ENCODE measurements around the gene CHMP4B.
"Not testable (repeated sequence)": the region's sequence is repeated elsewhere in the genome, so short reads cannot be mapped to it uniquely, and the experiment has no call there.

CHMP4B gene

DNA sequence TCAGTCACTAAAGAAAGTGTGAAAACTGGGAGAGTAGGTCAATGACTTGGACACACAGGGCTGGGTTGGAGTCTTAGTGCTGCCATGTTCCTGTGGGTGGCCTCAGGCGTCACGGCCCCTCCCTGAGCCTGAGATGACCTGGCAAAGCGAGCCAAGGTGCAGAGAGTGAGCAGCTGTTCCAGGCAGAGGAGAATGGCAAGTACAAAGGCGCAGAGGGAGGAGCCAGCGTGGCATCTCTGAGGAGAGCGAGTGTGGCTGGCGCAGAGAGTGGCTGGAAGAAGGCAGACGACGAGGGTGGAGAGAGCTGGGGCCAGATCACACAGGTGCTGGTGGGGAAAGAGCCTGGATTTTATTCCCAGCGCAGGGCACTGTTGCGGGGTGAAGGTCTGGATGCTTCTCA, 20.6 kb upstream of the CHMP4B start:
- no peak for DNase-seq

DNA sequence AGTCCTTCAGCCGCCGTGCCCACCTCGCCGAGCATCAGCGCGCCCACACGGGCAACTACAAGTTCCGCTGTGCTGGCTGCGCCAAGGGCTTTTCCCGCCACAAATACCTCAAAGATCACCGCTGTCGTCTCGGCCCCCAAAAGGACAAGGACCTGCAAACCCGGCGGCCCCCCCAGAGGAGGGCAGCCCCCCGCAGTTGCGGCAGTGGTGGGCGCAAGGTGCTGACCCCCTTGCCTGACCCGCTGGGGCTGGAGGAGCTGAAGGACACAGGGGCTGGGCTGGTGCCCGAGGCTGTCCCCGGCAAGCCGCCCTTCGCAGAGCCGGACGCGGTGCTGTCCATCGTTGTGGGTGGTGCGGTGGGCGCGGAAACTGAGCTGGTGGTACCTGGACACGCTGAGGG, 20.1 kb upstream of the CHMP4B start:
- DNase-seq = no peak

DNA sequence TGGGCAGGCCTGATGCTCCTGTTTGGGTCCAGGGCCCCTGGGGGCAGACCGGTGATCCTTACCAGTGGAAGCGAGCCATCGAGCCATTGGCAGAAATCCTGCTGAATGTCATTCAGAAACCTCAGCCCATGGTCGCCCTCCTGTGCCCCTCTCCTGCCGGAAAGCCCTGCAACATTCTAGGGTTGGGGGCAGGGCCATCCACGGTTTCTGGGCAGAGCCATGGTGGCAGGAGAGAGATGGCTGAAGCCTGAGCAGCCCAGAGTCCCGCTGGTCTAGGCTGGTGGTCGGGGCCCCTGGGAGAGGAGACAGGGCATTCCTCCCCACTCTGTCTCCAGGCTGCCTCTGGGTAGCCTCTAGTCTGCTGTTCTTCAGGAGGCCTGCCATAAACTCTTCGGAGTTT, 19.6 kb upstream of the CHMP4B start:
- DNase-seq = no peak

DNA sequence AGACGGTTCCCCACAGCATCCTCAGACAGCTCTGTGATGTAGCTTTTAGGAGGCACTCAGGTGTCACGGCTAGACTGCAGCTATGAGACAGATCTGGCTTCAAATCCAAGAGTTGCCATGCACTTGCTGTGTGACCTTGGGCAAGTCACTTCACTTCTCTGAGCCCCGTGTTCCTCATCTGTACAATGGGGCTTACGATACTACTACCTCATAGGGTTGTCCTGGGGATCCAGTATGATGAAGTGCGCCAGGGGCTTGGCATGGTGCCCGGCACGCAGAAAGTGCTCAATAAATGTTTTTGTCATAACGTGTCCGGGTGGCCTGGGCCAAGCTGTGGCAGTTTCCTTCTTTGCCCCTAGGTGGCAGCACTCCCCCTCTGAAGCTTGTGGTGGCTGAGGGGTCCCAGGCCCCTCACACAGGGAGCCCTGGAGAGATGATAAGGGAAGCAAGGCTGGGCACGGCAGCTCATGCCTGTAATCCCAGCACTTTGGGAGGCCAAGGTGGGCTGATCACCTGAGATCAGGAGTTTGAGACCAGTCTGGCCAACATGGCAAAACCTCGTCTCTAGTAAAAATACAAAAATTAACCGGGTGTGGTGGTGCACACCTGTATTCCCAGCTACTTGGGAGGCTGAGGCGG, 19.1 kb upstream of the CHMP4B start:
- DNase-seq = peak; percentile 60 to 62

DNA sequence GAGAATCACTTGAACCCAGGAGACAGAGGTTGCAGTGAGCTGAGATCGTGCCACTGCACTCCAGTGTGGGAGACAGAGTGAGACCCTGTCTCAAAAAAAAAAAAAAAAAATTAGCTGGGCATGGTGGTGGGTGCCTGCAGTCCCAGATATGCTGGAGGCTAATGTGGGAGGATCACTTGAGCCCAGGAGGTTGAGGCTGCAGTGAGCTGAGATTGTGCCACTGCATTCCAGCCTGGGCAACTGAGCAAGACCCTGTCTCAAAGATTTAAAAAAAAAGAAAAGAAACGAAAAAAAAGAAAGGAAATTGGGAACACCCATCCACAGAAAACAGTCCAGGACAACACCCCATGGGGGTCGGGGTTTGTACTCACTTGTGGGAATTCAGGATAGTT, 18.6 kb upstream of the CHMP4B start:
- not testable (repeated sequence) for DNase-seq

DNA sequence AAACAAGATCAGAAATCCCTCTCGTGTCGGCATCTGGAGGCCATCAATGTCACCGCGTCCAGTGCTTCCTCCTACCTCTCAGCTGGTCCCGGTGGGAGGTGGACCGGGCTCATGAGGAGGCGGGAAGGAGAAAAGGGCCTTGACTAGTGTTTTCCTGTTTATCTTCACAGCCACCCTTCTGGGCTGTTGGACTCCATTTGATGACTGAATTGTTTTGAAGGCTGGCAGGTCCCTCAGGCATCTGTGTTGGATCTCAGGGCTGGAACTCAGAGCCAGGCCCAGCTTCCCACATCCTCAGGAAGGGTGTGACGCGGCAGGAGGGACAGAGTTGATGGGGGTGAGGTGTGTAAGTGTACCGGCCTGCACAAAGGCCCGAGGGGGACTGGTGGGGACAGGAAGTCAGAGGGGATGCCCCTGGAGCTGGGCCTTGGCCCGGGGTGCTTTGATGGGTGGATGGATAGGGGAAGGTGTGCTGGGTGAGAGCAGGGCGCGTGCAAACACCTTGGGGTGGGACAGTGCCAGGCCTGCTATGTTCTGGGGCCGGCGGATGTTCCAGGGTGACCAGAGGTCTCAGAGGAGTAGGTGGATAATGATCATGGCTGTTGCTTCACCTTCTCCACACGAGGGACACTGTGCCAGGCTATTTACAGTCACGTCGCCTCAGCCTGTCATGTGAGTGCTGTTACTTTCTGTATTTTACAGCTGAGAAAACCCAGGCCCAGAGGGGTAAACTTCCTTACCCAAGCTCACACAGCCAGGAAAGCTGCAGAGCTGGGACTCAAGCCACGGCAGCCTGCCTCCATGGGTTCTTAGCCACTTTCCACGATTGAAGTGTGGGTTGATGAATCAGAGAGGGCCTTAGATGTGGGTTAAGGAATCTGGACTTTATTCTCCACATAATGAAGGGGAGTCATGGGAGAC, 17.9 kb upstream of the CHMP4B start:
- no peak for DNase-seq

DNA sequence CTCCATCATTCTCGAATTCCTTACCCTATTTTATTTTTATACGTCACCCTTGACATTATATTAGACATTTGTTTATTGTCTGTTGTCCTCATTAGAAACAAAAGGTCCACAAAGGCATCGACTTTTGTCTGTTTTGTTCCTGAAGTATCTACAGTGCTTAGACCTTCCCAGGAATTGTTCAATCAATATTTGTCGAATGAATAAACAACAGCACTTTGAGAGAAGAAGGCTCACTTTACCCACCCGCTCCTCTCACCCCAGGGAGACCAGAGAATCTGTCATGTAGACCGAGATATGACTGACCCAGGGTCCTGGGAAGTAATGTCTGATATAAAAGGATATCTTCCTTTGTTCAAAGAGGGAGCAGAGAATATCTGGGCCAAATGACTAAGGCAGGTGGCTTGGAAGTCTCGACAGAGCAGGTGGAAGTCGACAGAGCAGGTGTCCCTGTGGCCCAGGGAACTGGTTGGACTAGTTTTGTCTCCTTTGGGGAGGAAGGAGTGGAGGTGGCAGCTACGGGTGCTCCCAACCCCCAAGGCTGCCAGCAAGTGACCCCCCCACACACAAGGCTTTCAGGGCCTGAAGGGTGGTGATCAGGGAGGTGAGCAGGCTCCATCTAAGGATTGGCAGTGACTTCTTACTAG, 14.8 kb upstream of the CHMP4B start:
- DNase-seq = no peak

DNA sequence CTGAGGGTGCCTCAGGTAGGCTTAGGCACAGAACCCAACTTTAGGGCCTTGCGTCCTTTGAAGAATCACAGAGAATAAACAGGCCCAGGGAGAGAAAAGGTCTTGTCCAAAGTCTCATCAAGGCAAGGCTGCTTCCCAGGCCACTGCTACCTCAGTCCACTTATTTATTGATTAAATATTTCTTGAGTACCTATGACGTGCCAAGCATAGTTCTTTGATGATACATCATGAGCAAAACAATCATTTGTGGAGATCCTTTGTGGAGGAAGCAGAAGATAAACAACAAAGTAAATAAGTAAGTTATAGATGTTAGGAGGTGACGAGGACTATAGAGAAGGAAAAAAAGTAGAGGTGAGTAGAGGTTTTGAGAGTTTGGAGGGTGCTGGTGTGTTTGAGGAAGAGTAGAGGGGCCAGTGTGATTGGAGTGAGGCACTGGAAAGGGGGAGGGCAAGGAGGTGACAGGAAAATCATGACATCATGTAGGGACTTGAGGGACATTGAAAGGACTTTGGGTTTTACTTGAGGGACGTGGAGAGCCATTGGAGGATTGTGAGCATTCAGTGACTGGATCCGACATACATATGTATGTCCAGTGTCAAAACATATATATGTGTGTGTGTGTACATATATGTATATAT, 14.1 kb upstream of the CHMP4B start:
- DNase-seq = no peak

DNA sequence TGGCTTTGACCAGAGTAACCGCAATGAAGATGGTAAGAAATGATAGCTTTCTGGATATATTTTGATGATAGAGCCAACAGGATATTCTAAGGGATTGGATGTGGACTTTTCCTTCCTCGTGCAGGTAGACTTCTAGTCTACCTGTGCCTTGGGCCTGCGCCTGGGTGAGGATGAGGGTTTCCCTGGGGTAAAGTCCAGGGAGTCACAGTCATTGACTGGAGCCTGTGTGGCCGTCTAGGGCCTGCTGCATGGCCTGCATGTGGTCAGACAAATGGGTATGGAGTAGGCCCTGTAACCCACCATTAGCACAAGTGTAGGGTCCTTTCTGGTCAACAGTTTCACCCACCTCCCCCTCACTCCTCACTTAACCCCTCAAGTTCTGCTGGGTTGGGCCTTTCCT, 12.7 kb upstream of the CHMP4B start:
- no peak for DNase-seq

DNA sequence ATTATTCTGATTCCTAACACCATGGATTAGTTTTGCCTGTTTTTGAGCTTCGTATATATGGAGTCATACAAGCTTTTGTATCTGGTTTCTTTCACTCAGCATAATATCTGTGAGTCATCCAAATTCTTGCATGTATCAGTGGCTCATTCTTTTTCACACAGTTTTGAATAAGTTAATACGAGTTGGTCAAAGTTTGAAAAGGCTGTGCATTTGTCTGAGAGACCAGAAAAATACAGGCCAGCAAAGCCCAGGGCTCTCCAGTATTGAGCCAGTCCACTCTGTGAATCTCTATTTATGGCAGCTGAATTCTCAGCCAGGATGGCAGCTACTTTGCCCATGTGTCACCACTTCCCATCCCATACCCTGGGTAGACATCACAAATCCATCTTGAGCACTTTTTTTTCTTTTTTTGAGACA, 7.2 kb upstream of the CHMP4B start:
- DNase-seq = no peak

DNA sequence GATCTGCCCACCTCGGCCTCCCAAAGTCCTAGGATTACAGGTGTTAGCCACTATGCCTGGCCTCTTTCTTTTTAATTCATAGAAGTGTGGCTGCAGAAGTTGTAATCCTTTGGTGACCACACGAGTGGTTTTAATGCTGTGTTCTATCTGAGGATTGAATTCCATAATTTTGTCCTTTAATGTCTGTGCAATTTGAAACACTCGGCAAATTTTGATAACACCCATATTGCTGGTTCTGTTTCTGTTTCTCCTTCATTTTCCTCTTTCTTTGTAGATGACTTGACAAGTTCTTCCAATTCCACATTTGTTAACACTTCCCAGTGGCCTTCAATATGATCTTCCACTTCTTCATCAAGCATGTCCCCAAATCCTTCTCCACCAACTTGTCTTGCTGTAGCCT, 2.8 kb upstream of the CHMP4B start:
- no peak for DNase-seq

DNA sequence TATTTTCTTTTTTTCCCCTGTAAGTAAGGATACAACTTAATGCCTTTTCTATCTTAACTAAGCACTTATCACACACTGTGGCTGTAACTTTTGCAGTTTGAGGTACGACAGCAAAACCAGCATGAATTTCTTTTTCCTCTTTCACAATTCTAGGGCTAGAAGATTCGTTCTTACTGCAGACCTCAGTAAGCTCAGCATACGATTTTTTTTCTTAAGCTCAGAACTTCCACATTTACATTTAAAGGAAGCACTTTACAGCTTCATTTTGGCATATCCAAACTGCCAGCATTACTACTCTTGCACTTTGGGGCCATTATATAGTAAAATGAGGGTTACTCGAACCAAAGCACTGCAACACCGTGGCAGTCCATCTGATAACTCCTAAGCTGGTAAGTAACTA, 889 bp upstream of the CHMP4B start:
- DNase-seq = no peak

DNA sequence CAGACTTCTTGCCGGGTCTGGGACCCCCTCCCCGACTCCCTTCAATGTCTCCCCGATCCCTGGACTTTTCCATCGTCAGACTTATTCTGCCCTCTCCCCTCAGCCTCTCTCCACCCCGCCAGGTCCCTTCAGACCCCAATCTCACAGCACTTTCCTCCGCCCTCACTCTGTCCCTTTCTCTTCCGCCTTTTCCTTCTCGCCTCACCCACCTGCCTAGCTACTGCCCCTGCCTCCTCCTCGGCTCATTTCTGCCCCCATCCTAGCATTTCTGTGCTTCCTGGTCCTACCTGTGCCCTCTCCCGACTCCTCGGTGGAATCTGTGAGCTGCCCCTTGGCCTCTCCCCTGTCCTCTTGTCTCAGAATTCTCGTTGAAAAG, 616 bp downstream of the CHMP4B start:
- DNase-seq = peak in 1 of 2 donors; percentile 25

DNA sequence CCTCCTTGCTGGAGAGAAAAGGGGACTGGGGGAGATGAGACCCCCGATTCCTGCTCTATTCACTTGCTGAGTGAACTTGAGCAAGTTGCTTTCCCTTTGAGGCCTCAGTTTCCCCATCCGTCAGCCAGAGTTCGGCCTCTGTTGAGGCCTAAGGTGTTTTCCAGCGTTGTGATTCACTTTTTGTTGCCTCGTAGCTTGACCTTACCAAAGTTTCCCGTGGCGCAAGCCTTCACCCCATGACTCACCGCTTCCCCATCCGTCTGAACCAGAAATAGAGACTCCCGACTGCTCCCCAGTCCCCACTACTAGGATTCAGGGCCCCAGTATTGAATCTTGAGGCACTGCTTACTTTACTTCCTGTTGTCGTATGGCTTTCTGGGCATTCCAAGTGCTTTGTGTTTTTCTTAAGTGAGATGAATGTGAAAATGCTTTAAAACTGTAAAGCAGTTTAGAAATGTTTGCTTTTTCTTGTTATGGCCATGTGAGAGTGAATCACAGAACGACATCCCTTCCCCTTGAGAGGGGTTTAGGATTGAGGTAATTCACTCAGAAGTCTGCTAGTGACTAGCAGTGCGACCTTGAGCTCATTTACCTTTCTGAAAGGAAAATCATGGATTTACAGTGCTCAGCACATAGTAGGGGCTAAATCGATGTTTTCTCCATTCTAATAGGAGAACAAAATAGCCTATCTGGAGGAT, 1.2 kb downstream of the CHMP4B start:
- peak; percentile 38 to 46 for DNase-seq

DNA sequence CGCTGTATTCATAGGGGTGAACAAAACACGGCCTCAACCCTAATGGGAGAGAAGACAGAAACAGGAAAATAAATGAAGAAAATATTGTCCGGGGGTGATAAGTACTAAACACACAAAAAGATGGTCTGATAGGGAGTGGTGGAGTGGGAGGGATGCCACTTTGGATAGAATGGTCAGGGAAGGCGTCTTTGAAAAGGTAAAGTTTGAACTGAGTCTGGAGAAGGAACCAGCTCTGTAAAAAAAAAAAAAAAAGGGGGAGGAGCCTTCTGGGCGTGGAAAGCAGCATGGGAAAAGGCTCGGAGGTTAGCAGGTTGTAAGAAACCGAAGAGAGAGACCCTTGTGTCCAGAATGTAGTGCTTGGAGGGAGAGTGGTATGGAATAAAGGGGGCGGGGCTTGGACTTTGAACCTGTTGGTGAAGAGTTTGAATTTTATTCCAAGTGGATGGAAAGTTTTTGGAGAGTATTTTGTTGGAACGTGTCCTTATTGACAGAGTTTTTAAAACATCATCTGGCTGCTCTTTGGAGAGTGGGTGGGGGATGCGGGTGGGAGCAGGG, 1.8 kb downstream of the CHMP4B start:
- DNase-seq = no peak

DNA sequence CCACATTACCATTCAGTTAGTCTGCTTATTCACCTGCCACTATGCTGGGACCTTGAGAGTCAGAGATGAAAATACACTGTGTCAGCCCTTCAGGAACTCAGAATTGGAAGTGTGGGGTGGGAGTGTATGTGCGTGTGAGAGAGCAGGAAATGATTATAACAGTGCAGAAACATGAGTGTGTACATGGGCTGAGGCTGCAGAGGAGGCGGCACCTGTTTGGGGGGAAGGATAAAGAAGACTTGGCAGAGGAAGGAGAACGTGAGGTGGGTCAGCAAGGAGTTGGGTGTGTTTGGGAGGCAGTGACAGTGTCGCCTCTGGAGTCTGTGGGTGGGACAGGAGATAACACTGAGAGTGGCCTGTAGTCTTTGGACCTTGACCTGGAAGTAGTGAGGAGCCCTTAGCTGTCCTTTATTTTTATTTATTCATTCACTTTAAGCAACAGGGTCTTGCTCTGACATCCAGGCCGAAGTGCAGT, 3.1 kb downstream of the CHMP4B start:
- no peak for DNase-seq

DNA sequence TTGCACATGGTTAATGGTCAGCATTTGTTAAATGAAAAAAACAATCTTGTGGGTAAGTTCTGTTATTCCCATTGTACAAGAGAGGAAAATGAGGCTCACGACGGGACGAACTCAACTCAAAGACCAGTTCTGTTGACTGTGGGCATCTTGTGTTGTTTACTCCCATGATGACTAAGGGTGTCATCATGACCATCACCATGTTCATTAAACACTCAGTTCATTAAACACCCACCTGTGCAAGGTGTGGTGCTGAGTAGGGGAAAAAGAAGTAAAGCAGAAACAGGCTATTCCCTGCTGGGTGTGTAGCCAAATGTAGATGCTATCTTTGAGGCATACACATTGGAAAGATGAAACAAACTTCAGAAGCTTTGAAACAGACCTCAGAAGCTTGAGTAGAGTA, 4.5 kb downstream of the CHMP4B start:
- no peak for DNase-seq

DNA sequence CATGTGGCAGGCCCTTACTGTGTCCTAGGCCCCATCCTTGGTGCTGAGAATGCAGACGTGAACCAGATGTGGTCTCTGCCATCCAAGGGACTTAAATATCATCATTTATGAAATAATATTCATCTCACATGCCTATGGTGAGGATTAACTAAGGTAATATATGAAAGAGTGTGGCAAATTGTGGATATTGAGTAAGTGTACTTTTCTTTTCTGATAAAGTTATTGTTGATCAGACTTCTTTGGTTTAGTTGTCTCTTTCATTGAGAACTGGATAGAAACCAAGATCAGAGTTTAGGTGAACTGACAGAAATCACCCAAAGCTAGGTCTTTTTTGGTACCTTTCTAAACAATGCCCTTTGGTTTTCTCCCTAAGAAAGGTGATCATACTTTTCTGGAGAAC, 5.0 kb downstream of the CHMP4B start:
- no peak for DNase-seq

DNA sequence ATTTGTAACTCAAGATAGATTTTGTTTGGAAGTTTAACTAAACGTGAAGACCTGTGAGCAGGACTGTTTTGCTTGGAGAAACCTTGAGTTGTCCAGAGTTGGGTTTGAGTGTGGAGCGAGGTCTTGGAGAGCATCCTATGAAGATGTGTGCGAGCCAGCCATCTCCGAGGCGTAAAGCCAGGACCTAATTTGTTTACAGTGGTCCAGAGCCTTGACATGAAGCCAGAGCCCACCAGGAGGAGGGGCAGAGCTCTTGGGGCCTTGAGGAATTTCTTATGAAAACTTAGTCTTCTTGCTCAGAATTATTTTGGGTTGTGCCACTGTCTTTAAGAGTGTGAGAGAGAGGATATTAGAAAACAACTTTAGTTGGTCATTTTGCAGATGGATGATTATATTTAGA, 6.3 kb downstream of the CHMP4B start:
- DNase-seq = no peak

DNA sequence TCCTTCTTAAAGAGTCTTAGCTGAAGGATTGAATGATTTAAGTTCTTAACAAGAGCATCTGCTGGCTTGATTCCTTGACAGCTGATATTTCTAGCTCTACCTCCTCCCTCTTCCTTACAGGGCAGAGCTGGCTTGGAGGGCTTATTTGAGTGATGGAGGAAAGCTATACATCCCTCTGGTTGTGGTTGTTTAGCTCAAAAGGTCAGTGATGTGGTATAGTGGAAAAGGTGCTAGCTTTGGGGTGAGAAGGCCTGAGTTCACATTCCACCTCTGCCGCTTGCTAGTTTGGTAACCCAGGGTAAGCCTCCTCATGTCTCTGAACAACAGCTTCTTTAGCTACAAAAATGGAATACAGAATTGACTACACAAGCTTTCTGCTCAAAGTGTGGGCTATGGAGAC, 8.3 kb downstream of the CHMP4B start:
- no peak for DNase-seq

DNA sequence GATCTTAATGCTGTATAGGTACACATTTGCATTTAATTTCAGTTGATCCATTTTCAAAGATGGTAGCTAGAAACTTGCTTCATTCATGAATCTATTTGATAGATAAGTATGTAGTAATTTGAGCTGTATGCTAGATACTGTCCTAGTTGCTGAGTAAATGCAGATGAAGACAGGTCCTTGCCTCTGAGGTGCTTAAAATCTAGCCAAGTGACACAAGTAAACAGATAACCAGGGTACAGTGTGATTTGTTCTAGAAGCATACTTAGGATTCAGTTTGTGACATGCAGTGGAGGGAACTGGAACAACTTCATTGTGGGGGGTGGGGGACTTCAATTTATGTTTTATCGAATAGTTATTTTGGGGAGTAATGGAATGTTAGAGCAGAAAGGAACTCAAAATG, 9.2 kb downstream of the CHMP4B start:
- DNase-seq = no peak

DNA sequence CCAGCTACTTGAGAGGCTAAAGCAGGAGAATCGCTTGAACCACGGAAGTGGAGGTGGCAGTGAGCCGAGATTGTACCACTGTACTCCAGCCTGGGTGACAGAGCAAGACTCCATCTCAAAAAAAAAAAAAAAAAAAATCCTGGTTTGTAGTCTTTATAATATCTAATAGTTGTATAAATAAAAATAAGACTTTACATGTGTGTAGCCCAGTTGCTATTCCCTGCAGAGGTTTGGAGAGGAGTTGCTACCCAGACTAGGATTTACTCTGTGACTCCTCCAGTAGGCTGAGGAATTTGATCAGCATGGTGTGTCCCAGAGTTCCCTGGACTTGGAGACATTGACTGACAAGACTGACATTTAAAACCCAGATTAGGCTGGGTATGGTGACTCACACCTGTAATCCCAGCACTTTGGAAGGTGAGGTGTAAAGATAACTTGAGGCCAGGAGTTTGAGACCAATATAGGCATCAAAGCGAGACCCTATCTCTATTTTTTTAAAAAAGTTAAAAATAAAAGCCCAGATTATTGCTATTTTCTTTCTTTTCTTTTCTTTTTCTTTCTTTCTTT, 10.2 kb downstream of the CHMP4B start:
- no peak for DNase-seq

Measured in stimulated activated CD4-positive, alpha-beta T cell treated with anti-CD3 and anti-CD28 coated beads, Interleukin-2, amount 100 ng/mL, for 24 hours (primary cell).